Measurements from ENCODE around the gene EPN2.
"Not testable (repeated sequence)": the region's sequence is repeated elsewhere in the genome, so short reads cannot be mapped to it uniquely, and the experiment has no call there.

The EPN2 gene

GRCh38 chr17:19275457-19276127 is 38.4 kb downstream of the EPN2 start:
- no peak overlapping the region for H3K4me3 ChIP-seq (ENCODE audit: insufficient read depth in 1 of 2, low read depth in 1 of 2, low read length in 2 of 2)
- H2AFZ ChIP-seq (ENCODE audit: low read depth, low read length): no peak overlapping the region
- no peak overlapping the region for H3K4ac ChIP-seq (ENCODE audit: low read depth in 1 of 2, low read length in 2 of 2)
- peaks cover 20% of the 10 kb centered on the region for H3K4me1 ChIP-seq (ENCODE audit: control insufficient read depth, insufficient read depth, low read depth, low read length)
- no peak overlapping the region for H3K27ac ChIP-seq (ENCODE audit: low read length, poor library complexity, severe bottlenecking)
- 97% methylated on average over 3 of the region's 3 CpGs for WGBS
- H2BK5ac ChIP-seq (ENCODE audit: low read depth, low read length, poor library complexity, severe bottlenecking): no peak overlapping the region
- H2BK120ac ChIP-seq (ENCODE audit: low read depth, low read length): no peak overlapping the region
- H3K18ac ChIP-seq (ENCODE audit: low read depth in 1 of 2, low read length in 2 of 2): no peak overlapping the region
- H3K27me3 ChIP-seq (ENCODE audit: control insufficient read depth in 1 of 2, insufficient read depth in 1 of 2, low read length in 2 of 2): no peaks in the 10 kb centered on the region
- no peak overlapping the region for H2BK12ac ChIP-seq (ENCODE audit: low read length in 2 of 2)
- H3K23ac ChIP-seq (ENCODE audit: low read length in 2 of 2): no peak overlapping the region
- peak overlapping the region; percentile 34 for H2AK5ac ChIP-seq (ENCODE audit: low read length, severe bottlenecking)
- H3K36me3 ChIP-seq (ENCODE audit: control insufficient read depth in 1 of 2, insufficient read depth in 2 of 2, low read depth in 1 of 2, low read length in 2 of 2): peaks cover 9 to 15% of the 10 kb centered on the region in 2 experiments
- no peak overlapping the region for H3K14ac ChIP-seq (ENCODE audit: low read length in 2 of 2)
- no peak overlapping the region for H2BK15ac ChIP-seq (ENCODE audit: low read depth, poor library complexity, severe bottlenecking)
- no peak overlapping the region for H3K9ac ChIP-seq (ENCODE audit: low read length)
- no peak for DNase-seq
- no peaks in the 10 kb centered on the region for H3K9me3 ChIP-seq (ENCODE audit: control insufficient read depth, low read length)
- no peak overlapping the region for H3K4me2 ChIP-seq (ENCODE audit: low read length, poor library complexity, severe bottlenecking)
- no peak overlapping the region for H4K8ac ChIP-seq (ENCODE audit: low read length)
- no peak overlapping the region for H4K91ac ChIP-seq (ENCODE audit: low read length)
- H3K79me1 ChIP-seq (replicated peaks; ENCODE audit: low read length, poor library complexity, severe bottlenecking): peaks cover 38% of the 10 kb centered on the region

GRCh38 chr17:19278284-19278683 is 41.1 kb downstream of the EPN2 start:
- not testable (repeated sequence) for H3K4me3 ChIP-seq (ENCODE audit: insufficient read depth in 1 of 2, low read depth in 1 of 2, low read length in 2 of 2); H3K9ac ChIP-seq (ENCODE audit: low read length); H3K23ac ChIP-seq (ENCODE audit: low read length in 2 of 2); H3K27me3 ChIP-seq (ENCODE audit: control insufficient read depth in 1 of 2, insufficient read depth in 1 of 2, low read length in 2 of 2); H3K4ac ChIP-seq (ENCODE audit: low read depth in 1 of 2, low read length in 2 of 2); H2BK5ac ChIP-seq (ENCODE audit: low read depth, low read length, poor library complexity, severe bottlenecking); H2BK120ac ChIP-seq (ENCODE audit: low read depth, low read length); H3K9me3 ChIP-seq (ENCODE audit: control insufficient read depth, low read length); H4K8ac ChIP-seq (ENCODE audit: low read length); H2AK5ac ChIP-seq (ENCODE audit: low read length, severe bottlenecking); H3K4me2 ChIP-seq (ENCODE audit: low read length, poor library complexity, severe bottlenecking); H4K91ac ChIP-seq (ENCODE audit: low read length); H2BK15ac ChIP-seq (ENCODE audit: low read depth, poor library complexity, severe bottlenecking); H2BK12ac ChIP-seq (ENCODE audit: low read length in 2 of 2); H2AFZ ChIP-seq (ENCODE audit: low read depth, low read length); H3K14ac ChIP-seq (ENCODE audit: low read length in 2 of 2); H3K27ac ChIP-seq (ENCODE audit: low read length, poor library complexity, severe bottlenecking); H3K18ac ChIP-seq (ENCODE audit: low read depth in 1 of 2, low read length in 2 of 2); DNase-seq
- Histone ChIP-seq H3K4me1 (ENCODE audit: control insufficient read depth, insufficient read depth, low read depth, low read length) (peaks cover 22% of the 10 kb centered on the region), H3K79me1 (replicated peaks; ENCODE audit: low read length, poor library complexity, severe bottlenecking) (peaks cover 37% of the 10 kb centered on the region), H3K36me3 (ENCODE audit: control insufficient read depth in 1 of 2, insufficient read depth in 2 of 2, low read depth in 1 of 2, low read length in 2 of 2) (peaks cover 15 to 23% of the 10 kb centered on the region in 2 experiments)
- WGBS: 96% methylated on average over 4 of the region's 4 CpGs

GRCh38 chr17:19278729-19279128 is 41.6 kb downstream of the EPN2 start:
- no peak overlapping the region for H3K4ac ChIP-seq (ENCODE audit: low read depth in 1 of 2, low read length in 2 of 2)
- H3K4me3 ChIP-seq (ENCODE audit: insufficient read depth in 1 of 2, low read depth in 1 of 2, low read length in 2 of 2): no peak overlapping the region
- no peak overlapping the region for H3K23ac ChIP-seq (ENCODE audit: low read length in 2 of 2)
- H3K27me3 ChIP-seq (ENCODE audit: control insufficient read depth in 1 of 2, insufficient read depth in 1 of 2, low read length in 2 of 2): no peaks in the 10 kb centered on the region
- H2AK5ac ChIP-seq (ENCODE audit: low read length, severe bottlenecking): no peak overlapping the region
- peaks cover 22% of the 10 kb centered on the region for H3K4me1 ChIP-seq (ENCODE audit: control insufficient read depth, insufficient read depth, low read depth, low read length)
- no peak overlapping the region for H4K8ac ChIP-seq (ENCODE audit: low read length)
- WGBS: 96% methylated on average over 5 of the region's 6 CpGs
- no peak overlapping the region for H2BK5ac ChIP-seq (ENCODE audit: low read depth, low read length, poor library complexity, severe bottlenecking)
- no peaks in the 10 kb centered on the region for H3K9me3 ChIP-seq (ENCODE audit: control insufficient read depth, low read length)
- H2AFZ ChIP-seq (ENCODE audit: low read depth, low read length): no peak overlapping the region
- no peak overlapping the region for H3K18ac ChIP-seq (ENCODE audit: low read depth in 1 of 2, low read length in 2 of 2)
- no peak overlapping the region for H2BK15ac ChIP-seq (ENCODE audit: low read depth, poor library complexity, severe bottlenecking)
- H3K9ac ChIP-seq (ENCODE audit: low read length): no peak overlapping the region
- no peak overlapping the region for H3K4me2 ChIP-seq (ENCODE audit: low read length, poor library complexity, severe bottlenecking)
- H2BK12ac ChIP-seq (ENCODE audit: low read length in 2 of 2): no peak overlapping the region
- DNase-seq: no peak
- H2BK120ac ChIP-seq (ENCODE audit: low read depth, low read length): no peak overlapping the region
- H4K91ac ChIP-seq (ENCODE audit: low read length): no peak overlapping the region
- H3K79me1 ChIP-seq (replicated peaks; ENCODE audit: low read length, poor library complexity, severe bottlenecking): peaks cover 40% of the 10 kb centered on the region
- peaks cover 19 to 27% of the 10 kb centered on the region in 2 experiments for H3K36me3 ChIP-seq (ENCODE audit: control insufficient read depth in 1 of 2, insufficient read depth in 2 of 2, low read depth in 1 of 2, low read length in 2 of 2)
- H3K14ac ChIP-seq (ENCODE audit: low read length in 2 of 2): no peak overlapping the region
- no peak overlapping the region for H3K27ac ChIP-seq (ENCODE audit: low read length, poor library complexity, severe bottlenecking)

- 100% methylated on average over 2 of the region's 3 CpGs for WGBS
- Histone ChIP-seq H3K79me1 (replicated peaks; ENCODE audit: low read length, poor library complexity, severe bottlenecking) (peaks cover 38% of the 10 kb centered on the region), H3K18ac (ENCODE audit: low read depth in 1 of 2, low read length in 2 of 2) (no peak overlapping the region), H4K91ac (ENCODE audit: low read length) (no peak overlapping the region), H3K4ac (ENCODE audit: low read depth in 1 of 2, low read length in 2 of 2) (no peak overlapping the region), H3K36me3 (ENCODE audit: control insufficient read depth in 1 of 2, insufficient read depth in 2 of 2, low read depth in 1 of 2, low read length in 2 of 2) (peaks cover 26 to 36% of the 10 kb centered on the region in 2 experiments), H2AK5ac (ENCODE audit: low read length, severe bottlenecking) (no peak overlapping the region), H2BK120ac (ENCODE audit: low read depth, low read length) (no peak overlapping the region), H3K14ac (ENCODE audit: low read length in 2 of 2) (no peak overlapping the region), H3K9ac (ENCODE audit: low read length) (no peak overlapping the region), H2AFZ (ENCODE audit: low read depth, low read length) (no peak overlapping the region), H2BK5ac (ENCODE audit: low read depth, low read length, poor library complexity, severe bottlenecking) (no peak overlapping the region), H3K4me3 (ENCODE audit: insufficient read depth in 1 of 2, low read depth in 1 of 2, low read length in 2 of 2) (no peak overlapping the region), H3K23ac (ENCODE audit: low read length in 2 of 2) (no peak overlapping the region), H3K27me3 (ENCODE audit: control insufficient read depth in 1 of 2, insufficient read depth in 1 of 2, low read length in 2 of 2) (no peaks in the 10 kb centered on the region), H3K4me1 (ENCODE audit: control insufficient read depth, insufficient read depth, low read depth, low read length) (peaks cover 22% of the 10 kb centered on the region), H2BK15ac (ENCODE audit: low read depth, poor library complexity, severe bottlenecking) (no peak overlapping the region), H3K9me3 (ENCODE audit: control insufficient read depth, low read length) (no peaks in the 10 kb centered on the region), H3K4me2 (ENCODE audit: low read length, poor library complexity, severe bottlenecking) (no peak overlapping the region), H2BK12ac (ENCODE audit: low read length in 2 of 2) (no peak overlapping the region), H3K27ac (ENCODE audit: low read length, poor library complexity, severe bottlenecking) (no peak overlapping the region), H4K8ac (ENCODE audit: low read length) (no peak overlapping the region)
- DNase-seq: no peak
Measured at GRCh38 chr17:19281161-19281560, 44.0 kb downstream of the EPN2 start.

Measured in mesenchymal stem cell (in vitro differentiated cells and primary cell).